COLO668 (cell line): ENCODE data around the gene RPL10.
A peak's percentile ranks its signal among the peaks of the same experiment; 100 is the strongest.

ENCODE experiments used
- DNase-seq: peaks from one replicate; lab custom pipeline; 2025; ENCODE audit not compliant: unreplicated experiment; lab: John Stamatoyannopoulos, UW

RPL10 gene

GRCh38 chrX:154397888-154398667 is at the start of gene RPL10:
RPL10 (plus strand) TSS chrX:154398377; CDS start chrX:154398520, 143 bp downstream.
- peak; percentile 99 for DNase-seq

- no peak for DNase-seq
Observed at GRCh38 chrX:154348646-154349358, 49.4 kb upstream of the RPL10 start.

- DNase-seq, result no peak
Observed at GRCh38 chrX:154349359-154349935, 48.7 kb upstream of the RPL10 start.

GRCh38 chrX:154349979-154350378 is 48.2 kb upstream of the RPL10 start:
- no peak for DNase-seq

GRCh38 chrX:154350429-154351182 is 47.6 kb upstream of the RPL10 start:
- DNase-seq, result no peak

GRCh38 chrX:154351183-154352011 is 46.8 kb upstream of the RPL10 start:
- DNase-seq, result no peak

- no peak for DNase-seq
Observed at GRCh38 chrX:154352012-154352401, 46.2 kb upstream of the RPL10 start.

GRCh38 chrX:154352466-154352865 is 45.7 kb upstream of the RPL10 start:
- no peak for DNase-seq

- DNase-seq, result no peak
Observed at GRCh38 chrX:154353172-154353843, 44.9 kb upstream of the RPL10 start.

- no peak for DNase-seq
Observed at GRCh38 chrX:154354013-154354412, 44.2 kb upstream of the RPL10 start.

- DNase-seq, result no peak
Observed at GRCh38 chrX:154354516-154354915, 43.7 kb upstream of the RPL10 start.

GRCh38 chrX:154355094-154355775 is 42.9 kb upstream of the RPL10 start:
- no peak for DNase-seq

- no peak for DNase-seq
Observed at GRCh38 chrX:154355776-154356140, 42.4 kb upstream of the RPL10 start.

- no peak for DNase-seq
Observed at GRCh38 chrX:154356596-154356995, 41.6 kb upstream of the RPL10 start.

- DNase-seq, result no peak
Observed at GRCh38 chrX:154357205-154357604, 41.0 kb upstream of the RPL10 start.

- no peak for DNase-seq
Observed at GRCh38 chrX:154358011-154358410, 40.2 kb upstream of the RPL10 start.

- DNase-seq, result no peak
Observed at GRCh38 chrX:154358829-154359228, 39.3 kb upstream of the RPL10 start.

- no peak for DNase-seq
Observed at GRCh38 chrX:154359362-154360154, 38.6 kb upstream of the RPL10 start.
